ENCODE results near the gene RNF44. TPM values are rescaled to one million over a fixed set of nuclear protein-coding genes. Genes with fewer than 3 reads are reported as not detected.

RNF44 gene
- total RNA-seq, 1 donor from 2014 or later: 74.0 TPM

GRCh38 chr5:176481711-176482110 is 55.5 kb downstream of the RNF44 start:
- H3K36me3 Mint-ChIP-seq (ENCODE audit: low read depth): peaks cover 45% of the 10 kb centered on the region
- peaks cover 19% of the 10 kb centered on the region for H3K4me1 Mint-ChIP-seq
- no peak for DNase-seq
- H3K27me3 Mint-ChIP-seq: no peaks in the 10 kb centered on the region
- peak overlapping the region; percentile 37 for H3K27ac Mint-ChIP-seq
- intact Hi-C loops (cut with micrococcal nuclease): no loop called here
- no peak overlapping the region for H3K4me3 Mint-ChIP-seq
- H3K9me3 Mint-ChIP-seq: no peaks in the 10 kb centered on the region

Other genes with a start within 250 kb of the RNF44 start
- 55.5 and 59.7 TPM in 2 replicates for gene KIAA1191, start 175.6 kb downstream of the RNF44 start, total RNA-seq
- 18.1 and 22.2 TPM in 2 replicates for gene ARL10, start 171.9 kb downstream of the RNF44 start, total RNA-seq
- gene NOP16, start 148.8 kb downstream of the RNF44 start, total RNA-seq: 109 and 114 TPM in 2 replicates
- gene HIGD2A, start 148.7 kb downstream of the RNF44 start, total RNA-seq: 96.4 and 104 TPM in 2 replicates
- gene CLTB, start 120.9 kb downstream of the RNF44 start, total RNA-seq: 71.5 and 76.2 TPM in 2 replicates
- 42.8 and 43.9 TPM in 2 replicates for gene FAF2, start 89.0 kb downstream of the RNF44 start, total RNA-seq
- 0.35 and 0.45 TPM in 2 replicates for gene CDHR2, start 11.9 kb upstream of the RNF44 start, total RNA-seq
- gene GPRIN1, start 72.8 kb upstream of the RNF44 start, total RNA-seq: 3.7 TPM in 2 replicates
- not detected in 2 replicates for gene SNCB, start 93.1 kb upstream of the RNF44 start, total RNA-seq
- not detected in 2 replicates for gene EIF4E1B, start 93.3 kb upstream of the RNF44 start, total RNA-seq
- gene TSPAN17, start 110.1 kb upstream of the RNF44 start, total RNA-seq: 29.3 and 32.0 TPM in 2 replicates

Measured in activated CD4-positive, alpha-beta T cell treated with anti-CD3 and anti-CD28 coated beads, Interleukin-2, amount 10 ng/mL, durations not matched to agents 24 days and 14 days (primary cell).